Suprapubic skin (tissue), 4 donors: Measurements from ENCODE around the gene HBZ.
"Not testable (repeated sequence)": the region's sequence is repeated elsewhere in the genome, so short reads cannot be mapped to it uniquely, and the experiment has no call there.

Experiments used
- CTCF ChIP-seq, 2 donors: fragments of 200-600 bp in 1 of 2; fragments of 450-650 bp in 1 of 2; sonication (generic) in 1 of 2; IDR thresholded peaks; one replicate each; pipeline ENCODE4 v1.5.1; 2016 to 2019; ENCODE audit warnings: antibody characterized with exemption in 2 of 2, mild to moderate bottlenecking in 1 of 2, moderate library complexity in 1 of 2
- POLR2A ChIP-seq, 2 donors: fragments of 450-650 bp; IDR thresholded peaks; one replicate each; pipeline ENCODE4 v1.6.1; 2017; ENCODE audit warnings: antibody characterized with exemption in 2 of 2, mild to moderate bottlenecking in 2 of 2, moderate library complexity in 2 of 2
- POLR2AphosphoS5 ChIP-seq, 3 donors: sonication (generic); formaldehyde crosslinking; IDR thresholded peaks; one replicate each; pipeline ENCODE4 v1.6.1; 2017; ENCODE audit warnings: antibody characterized with exemption in 3 of 3

- TF ChIP-seq CTCF, POLR2A, POLR2AphosphoS5 (IDR thresholded peaks at IDR 0.05): not testable (repeated sequence)
Observed at GRCh38 chr16:170088-170507, 17.7 kb downstream of the HBZ start.
